Type B pancreatic cell (in vitro differentiated cells): Measurements from ENCODE around the gene TRRAP. TPM values are rescaled to one million over a fixed set of nuclear protein-coding genes. Genes with fewer than 3 reads are reported as not detected.

ENCODE experiments used
- DNase-seq: peaks from one replicate; pipeline ENCODE4 v3.0.0; 2021; ENCODE audit warnings: mixed read lengths; ENCODE audit not compliant: unreplicated experiment; ENCODE audit errors: extremely low spot score
- H3K27ac Mint-ChIP-seq: 2 replicates; pipeline ENCODE4 v1.8.0; 2021; ENCODE audit warnings: mild to moderate bottlenecking, mixed read lengths
- H3K27me3 Mint-ChIP-seq: 2 replicates; pipeline ENCODE4 v1.8.0; 2021; ENCODE audit warnings: mixed read lengths
- H3K36me3 Mint-ChIP-seq: 2 replicates; pipeline ENCODE4 v1.8.0; 2021; ENCODE audit warnings: mixed read lengths
- H3K4me1 Mint-ChIP-seq: one replicate; pipeline ENCODE4 v1.8.0; 2021; ENCODE audit warnings: mixed read lengths; ENCODE audit not compliant: unreplicated experiment
- H3K4me3 Mint-ChIP-seq: 2 replicates; pipeline ENCODE4 v1.8.0; 2021; ENCODE audit warnings: mild to moderate bottlenecking, mixed read lengths
- H3K9me3 Mint-ChIP-seq: 2 replicates; pipeline ENCODE4 v1.8.0; 2021; ENCODE audit warnings: mixed read lengths
- CTCF ChIP-seq: fragments of 200-600 bp; sonication (generic); conservative IDR thresholded peaks from 2 replicates; pipeline ENCODE4 v1.5.0; 2021; ENCODE audit warnings: antibody characterized with exemption, mild to moderate bottlenecking
- total RNA-seq: library from RNA; stranded (reverse); gene quantifications from 2 replicates; pipeline ENCODE4 v1.2.1, GENCODE V29; 2021; ENCODE audit warnings: low replicate concordance

TRRAP gene
- total RNA-seq, 1 donor from 2014 or later: 65.7 TPM

- no peaks in the 10 kb centered on the region for H3K9me3 Mint-ChIP-seq
- no peak overlapping the region for H3K4me3 Mint-ChIP-seq
- no peak for DNase-seq
- H3K27me3 Mint-ChIP-seq: no peaks in the 10 kb centered on the region
- H3K27ac Mint-ChIP-seq: no peak overlapping the region
- TF ChIP-seq CTCF: no peak
- no peaks in the 10 kb centered on the region for H3K4me1 Mint-ChIP-seq
- H3K36me3 Mint-ChIP-seq: peaks cover 12% of the 10 kb centered on the region
Observed at GRCh38 chr7:98995523-98996149, 117.3 kb downstream of the TRRAP start.

GRCh38 chr7:98996150-98996552, 117.8 kb downstream of the TRRAP start:
- Mint-ChIP-seq H3K4me3 (no peak overlapping the region), H3K9me3 (no peaks in the 10 kb centered on the region), H3K4me1 (no peaks in the 10 kb centered on the region), H3K27me3 (no peaks in the 10 kb centered on the region), H3K36me3 (peaks cover 15% of the 10 kb centered on the region), H3K27ac (no peak overlapping the region)
- DNase-seq: no peak
- TF ChIP-seq CTCF: no peak

GRCh38 chr7:98997846-98998245, 119.5 kb downstream of the TRRAP start:
- Mint-ChIP-seq H3K9me3 (no peaks in the 10 kb centered on the region), H3K4me3 (no peak overlapping the region), H3K27me3 (no peaks in the 10 kb centered on the region), H3K36me3 (peaks cover 19% of the 10 kb centered on the region), H3K27ac (no peak overlapping the region), H3K4me1 (no peaks in the 10 kb centered on the region)
- no peak for DNase-seq
- no peak for TF ChIP-seq CTCF

GRCh38 chr7:98998821-98999725, 120.7 kb downstream of the TRRAP start:
- H3K27ac Mint-ChIP-seq: peak overlapping the region; percentile 7
- DNase-seq: peak; percentile 42
- H3K4me3 Mint-ChIP-seq: no peak overlapping the region
- no peaks in the 10 kb centered on the region for H3K9me3 Mint-ChIP-seq
- peaks cover 19% of the 10 kb centered on the region for H3K36me3 Mint-ChIP-seq
- TF ChIP-seq CTCF: no peak
- H3K27me3 Mint-ChIP-seq: no peaks in the 10 kb centered on the region
- no peaks in the 10 kb centered on the region for H3K4me1 Mint-ChIP-seq

- no peak overlapping the region for H3K27ac Mint-ChIP-seq
- no peaks in the 10 kb centered on the region for H3K27me3 Mint-ChIP-seq
- H3K4me3 Mint-ChIP-seq: no peak overlapping the region
- H3K36me3 Mint-ChIP-seq: peaks cover 24% of the 10 kb centered on the region
- no peak for DNase-seq
- TF ChIP-seq CTCF: no peak
- no peaks in the 10 kb centered on the region for H3K4me1 Mint-ChIP-seq
- no peaks in the 10 kb centered on the region for H3K9me3 Mint-ChIP-seq
Observed at GRCh38 chr7:99000196-99000903, 122.0 kb downstream of the TRRAP start.
